Body of pancreas (tissue), 4 donors: Measurements from ENCODE around the gene SNRNP27. TPM values are rescaled to one million over a fixed set of nuclear protein-coding genes. Genes with fewer than 3 reads are reported as not detected.
A peak's percentile ranks its signal among the peaks of the same experiment; 100 is the strongest.

Experiments
- ATAC-seq: fragments of 150-250 bp; one replicate; pipeline ENCODE4 v1.9.1; 2016
- DNase-seq, 4 donors: peaks; one replicate each; pipeline ENCODE4 v3.0.0-alpha.2; 2019
- H3K27ac ChIP-seq, 4 donors: fragments of 200-600 bp; sonication (generic); 1 replicate in 3 of 4; 2 replicates in 1 of 4; pipeline versions ENCODE4 v1.5.1 to v1.6.1; 2016 to 2019; ENCODE audit warnings: mild to moderate bottlenecking in 1 of 4, mixed read lengths in 1 of 4, moderate library complexity in 1 of 4
- H3K27me3 ChIP-seq, 2 donors: fragments of 200-600 bp; sonication (generic); one replicate each; pipeline ENCODE4 v1.6.0; 2016; ENCODE audit warnings: mild to moderate bottlenecking in 1 of 2
- H3K36me3 ChIP-seq, 2 donors: fragments of 200-600 bp; sonication (generic); replicated peaks in 1 of 2; 2 replicates each; pipeline ENCODE4 v1.5.1; 2016; ENCODE audit warnings: low read depth in 2 of 2; ENCODE audit not compliant: insufficient read depth in 1 of 2
- H3K4me1 ChIP-seq: fragments of 200-600 bp; sonication (generic); one replicate; pipeline ENCODE4 v1.6.0; 2016
- H3K4me3 ChIP-seq, 2 donors: fragments of 200-600 bp; sonication (generic); 1 replicate in 1 of 2; 2 replicates in 1 of 2; pipeline ENCODE4 v1.5.1; 2016 to 2019
- H3K9me3 ChIP-seq, 3 donors: fragments of 200-600 bp; sonication (generic); 1 replicate in 2 of 3; 2 replicates in 1 of 3; pipeline ENCODE4 v1.5.1; 2016
- POLR2A ChIP-seq, 3 donors: fragments of 450-650 bp; IDR thresholded peaks; one replicate each; pipeline ENCODE4 v1.6.1; 2016; ENCODE audit warnings: antibody characterized with exemption in 3 of 3, mild to moderate bottlenecking in 2 of 3
- WGBS, 2 donors: methylation state at CpG; one replicate each; pipeline ENCODE4 v1.1.5; 2017; 5-methylcytosine and 5-hydroxymethylcytosine counted together
- intact Hi-C: fragments of 100-400 bp; cut with DNase I; formaldehyde crosslinking; loops from one replicate; pipeline ENCODE4 v1.15.1; 2023
- total RNA-seq, 2 donors: library from RNA; depleted of rRNA; stranded (reverse); fragments of >200 nt; gene quantifications; one replicate each; pipeline ENCODE4 v1.1.0, GENCODE V29; 2016
- TF ChIP-seq, protein P1 (sequence below), 7 experiments: fragments of 450-650 bp in 4 of 7; fragments of 200-600 bp in 3 of 7; sonication (generic) in 3 of 7; IDR thresholded peaks; one replicate each; pipeline ENCODE4 v1.5.1; 2016 to 2019; ENCODE audit warnings: antibody characterized with exemption in 7 of 7

SNRNP27 gene
- total RNA-seq, 2 donors from 2014 or later = 28.0 to 34.0 TPM

GRCh38 chr2:69945441-69945840, 51.7 kb downstream of the SNRNP27 start:
- Histone ChIP-seq H3K4me3 (no peak overlapping the region), H3K27me3 (no peaks in the 10 kb centered on the region), H3K36me3 (peaks cover 0 to 1% of the 10 kb centered on the region in 2 donors), H3K9me3 (no peaks in the 10 kb centered on the region), H3K27ac (no peak overlapping the region), H3K4me1 (no peaks in the 10 kb centered on the region)
- DNase-seq (peak in 1 of 4 donors; percentile 49), ATAC-seq (no peak)
- TF ChIP-seq, protein P1, sequence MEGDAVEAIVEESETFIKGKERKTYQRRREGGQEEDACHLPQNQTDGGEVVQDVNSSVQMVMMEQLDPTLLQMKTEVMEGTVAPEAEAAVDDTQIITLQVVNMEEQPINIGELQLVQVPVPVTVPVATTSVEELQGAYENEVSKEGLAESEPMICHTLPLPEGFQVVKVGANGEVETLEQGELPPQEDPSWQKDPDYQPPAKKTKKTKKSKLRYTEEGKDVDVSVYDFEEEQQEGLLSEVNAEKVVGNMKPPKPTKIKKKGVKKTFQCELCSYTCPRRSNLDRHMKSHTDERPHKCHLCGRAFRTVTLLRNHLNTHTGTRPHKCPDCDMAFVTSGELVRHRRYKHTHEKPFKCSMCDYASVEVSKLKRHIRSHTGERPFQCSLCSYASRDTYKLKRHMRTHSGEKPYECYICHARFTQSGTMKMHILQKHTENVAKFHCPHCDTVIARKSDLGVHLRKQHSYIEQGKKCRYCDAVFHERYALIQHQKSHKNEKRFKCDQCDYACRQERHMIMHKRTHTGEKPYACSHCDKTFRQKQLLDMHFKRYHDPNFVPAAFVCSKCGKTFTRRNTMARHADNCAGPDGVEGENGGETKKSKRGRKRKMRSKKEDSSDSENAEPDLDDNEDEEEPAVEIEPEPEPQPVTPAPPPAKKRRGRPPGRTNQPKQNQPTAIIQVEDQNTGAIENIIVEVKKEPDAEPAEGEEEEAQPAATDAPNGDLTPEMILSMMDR (IDR thresholded peaks at IDR 0.05) = no peak
- no peak for TF ChIP-seq POLR2A (IDR thresholded peaks at IDR 0.05)
- 81 to 86% methylated on average over 8 of the region's 8 CpGs for WGBS, 2 donors
- intact Hi-C loops = no loop called here

DNA sequence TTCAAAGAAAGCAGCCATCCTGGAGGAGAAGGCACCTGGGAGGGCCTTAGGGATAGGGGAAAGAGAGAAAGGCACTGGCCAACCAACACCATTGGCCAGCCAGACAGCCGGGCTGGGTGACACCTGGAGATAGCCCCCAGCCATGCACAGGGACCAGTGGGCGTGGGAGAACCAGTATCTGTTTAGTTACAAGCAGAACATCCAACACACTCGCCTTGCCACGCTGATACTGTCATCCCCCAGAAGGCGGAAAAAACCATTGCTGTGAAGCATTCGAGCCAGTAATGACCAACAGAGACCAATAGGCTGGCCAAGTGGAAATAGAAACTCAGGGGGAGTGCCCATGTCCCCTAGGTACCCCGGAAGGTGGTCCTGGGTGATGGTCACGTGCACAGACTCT, 52.2 kb downstream of the SNRNP27 start:
- Histone ChIP-seq H3K9me3 (no peaks in the 10 kb centered on the region), H3K36me3 (no peaks in the 10 kb centered on the region), H3K4me1 (no peaks in the 10 kb centered on the region), H3K27me3 (no peaks in the 10 kb centered on the region), H3K27ac (no peak overlapping the region), H3K4me3 (no peak overlapping the region)
- WGBS, 2 donors = 75 to 80% methylated on average over 8 of the region's 8 CpGs
- TF ChIP-seq, protein P1 (IDR thresholded peaks at IDR 0.05) = no peak
- TF ChIP-seq POLR2A (IDR thresholded peaks at IDR 0.05) = no peak
- no peak for DNase-seq
- no peak for ATAC-seq
- intact Hi-C loops = no loop called here

GRCh38 chr2:69946351-69947324, 52.9 kb downstream of the SNRNP27 start:
- DNase-seq = no peak
- H3K27ac ChIP-seq = no peak overlapping the region
- H3K36me3 ChIP-seq = no peaks in the 10 kb centered on the region
- intact Hi-C loops = no loop called here
- no peaks in the 10 kb centered on the region for H3K9me3 ChIP-seq
- no peaks in the 10 kb centered on the region for H3K4me1 ChIP-seq
- H3K27me3 ChIP-seq = no peaks in the 10 kb centered on the region
- no peak for TF ChIP-seq POLR2A (IDR thresholded peaks at IDR 0.05)
- TF ChIP-seq, protein P1 (IDR thresholded peaks at IDR 0.05) = no peak
- no peak overlapping the region for H3K4me3 ChIP-seq
- ATAC-seq = no peak
- 64 to 71% methylated on average over 13 of the region's 13 CpGs for WGBS, 2 donors

DNA sequence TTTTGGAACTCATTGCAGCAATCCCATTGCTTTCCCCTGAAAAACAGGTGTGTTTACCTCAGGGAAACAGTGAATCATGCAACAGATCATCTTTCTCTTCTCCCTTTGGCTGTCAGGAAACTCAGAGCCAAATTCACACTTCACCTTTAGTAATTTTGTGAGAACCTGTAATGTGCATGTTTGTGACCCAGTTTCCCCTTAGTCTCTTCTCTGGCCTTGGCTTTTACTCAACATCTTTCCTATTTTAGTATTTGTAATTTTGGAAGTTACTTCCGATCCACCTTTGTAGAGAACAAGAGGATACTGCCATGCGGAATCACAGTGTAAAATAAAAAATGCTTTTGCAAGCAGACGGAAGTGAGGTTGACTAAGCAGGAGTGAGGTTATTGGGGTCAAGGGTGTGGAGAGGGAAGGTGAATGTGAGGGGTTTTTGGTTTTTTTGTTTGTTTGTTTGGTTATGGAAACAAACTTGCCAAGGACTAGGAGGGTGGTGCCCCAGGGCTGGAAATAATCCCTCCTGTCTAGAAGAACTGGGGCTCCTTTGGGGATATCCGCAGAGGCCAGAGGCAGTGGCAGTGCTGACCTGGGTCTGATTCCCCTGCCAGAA, 53.7 kb downstream of the SNRNP27 start:
- no peaks in the 10 kb centered on the region for H3K4me1 ChIP-seq
- H3K36me3 ChIP-seq = no peaks in the 10 kb centered on the region
- H3K4me3 ChIP-seq = no peak overlapping the region
- H3K9me3 ChIP-seq = no peaks in the 10 kb centered on the region
- H3K27ac ChIP-seq = no peak overlapping the region
- DNase-seq = no peak
- 79 to 92% methylated on average over 4 of the region's 4 CpGs for WGBS, 2 donors
- ATAC-seq = no peak
- TF ChIP-seq POLR2A (IDR thresholded peaks at IDR 0.05) = no peak
- TF ChIP-seq, protein P1 (IDR thresholded peaks at IDR 0.05) = no peak
- no peaks in the 10 kb centered on the region for H3K27me3 ChIP-seq
- intact Hi-C loops = no loop called here
